Measurements from ENCODE around the gene LSR. TPM values are rescaled to one million over a fixed set of nuclear protein-coding genes. Genes with fewer than 3 reads are reported as not detected.
"Not testable (repeated sequence)": the region's sequence is repeated elsewhere in the genome, so short reads cannot be mapped to it uniquely, and the experiment has no call there.

The LSR gene
- total and polyA plus RNA-seq, 2 donors (not counting 1 experiment from before 2014, with no cell fraction given), result 37.2 to 45.3 TPM

- H3K9me3 Mint-ChIP-seq (ENCODE audit: insufficient read depth); H3K27ac Mint-ChIP-seq; CTCF ChIA-PET; H3K4me2 ChIP-seq (replicated peaks; ENCODE audit: low read depth, low read length, poor library complexity, severe bottlenecking); H2AFZ ChIP-seq (ENCODE audit: insufficient read depth, low read depth, low read length, poor library complexity, severe bottlenecking); ATAC-seq (ENCODE audit: low read depth); H3K9me3 ChIP-seq (ENCODE audit: control extremely low read depth in 1 of 3, control insufficient read depth in 2 of 3, insufficient read depth in 1 of 3, low read length in 2 of 3); DNase-seq; H3K79me2 ChIP-seq (ENCODE audit: control insufficient read depth, insufficient read depth, low read length); H3K4me3 ChIP-seq (ENCODE audit: control extremely low read depth in 1 of 5, extremely low read depth in 1 of 5, insufficient read depth in 1 of 5, low read depth in 2 of 5, low read length in 4 of 5); H3K27ac ChIP-seq (ENCODE audit: low read length in 2 of 2); H3K27me3 ChIP-seq (replicated peaks in 1 of 4; ENCODE audit: control extremely low read depth in 1 of 4, control insufficient read depth in 3 of 4, insufficient read depth in 4 of 4, low read length in 3 of 4); intact Hi-C loops (cut with micrococcal nuclease); H4K20me1 ChIP-seq (ENCODE audit: control insufficient read depth, insufficient read depth, low read length, poor library complexity, severe bottlenecking); H3K27me3 Mint-ChIP-seq; H3K36me3 ChIP-seq (replicated peaks in 1 of 2; ENCODE audit: control extremely low read depth in 1 of 2, control insufficient read depth in 1 of 2, extremely low read depth in 1 of 2, insufficient read depth in 2 of 2, low read length in 1 of 2); H3K4me3 Mint-ChIP-seq; H3K9ac ChIP-seq (ENCODE audit: low read length): not testable (repeated sequence)
- POLR2A ChIA-PET, result interaction anchor here (1.1 to 1.5 kb wide), 2 partner anchors 11 to 59 kb away, joined by 3 to 5 read pairs; no protein-coding TSS in a partner anchor
- peaks cover 31 to 34% of the 10 kb centered on the region in 2 donors for H3K4me1 ChIP-seq (ENCODE audit: control insufficient read depth in 2 of 2, insufficient read depth in 2 of 2, low read length in 2 of 2)
- WGBS (ENCODE audit: insufficient coverage), result no CpG with 5 or more reads among the region's 3 CpGs
- peaks cover 38% of the 10 kb centered on the region for H3K4me1 Mint-ChIP-seq
Measured at GRCh38 chr19:35285465-35285864, 36.7 kb downstream of the LSR start.

GRCh38 chr19:35286101-35286500 is 37.3 kb downstream of the LSR start:
- peaks cover 25 to 27% of the 10 kb centered on the region in 2 donors for H3K4me1 ChIP-seq (ENCODE audit: control insufficient read depth in 2 of 2, insufficient read depth in 2 of 2, low read length in 2 of 2)
- WGBS (ENCODE audit: insufficient coverage), result 90% methylated on average over 5 of the region's 5 CpGs
- H3K36me3 ChIP-seq (replicated peaks in 1 of 2; ENCODE audit: control extremely low read depth in 1 of 2, control insufficient read depth in 1 of 2, extremely low read depth in 1 of 2, insufficient read depth in 2 of 2, low read length in 1 of 2); H3K4me3 ChIP-seq (ENCODE audit: control extremely low read depth in 1 of 5, extremely low read depth in 1 of 5, insufficient read depth in 1 of 5, low read depth in 2 of 5, low read length in 4 of 5); H3K9me3 Mint-ChIP-seq (ENCODE audit: insufficient read depth); H3K4me3 Mint-ChIP-seq; DNase-seq; POLR2A ChIA-PET; H3K27me3 ChIP-seq (replicated peaks in 1 of 4; ENCODE audit: control extremely low read depth in 1 of 4, control insufficient read depth in 3 of 4, insufficient read depth in 4 of 4, low read length in 3 of 4); H2AFZ ChIP-seq (ENCODE audit: insufficient read depth, low read depth, low read length, poor library complexity, severe bottlenecking); H4K20me1 ChIP-seq (ENCODE audit: control insufficient read depth, insufficient read depth, low read length, poor library complexity, severe bottlenecking); H3K79me2 ChIP-seq (ENCODE audit: control insufficient read depth, insufficient read depth, low read length); H3K4me2 ChIP-seq (replicated peaks; ENCODE audit: low read depth, low read length, poor library complexity, severe bottlenecking); CTCF ChIA-PET; H3K27ac ChIP-seq (ENCODE audit: low read length in 2 of 2); ATAC-seq (ENCODE audit: low read depth); H3K27ac Mint-ChIP-seq; H3K9ac ChIP-seq (ENCODE audit: low read length); intact Hi-C loops (cut with micrococcal nuclease); H3K27me3 Mint-ChIP-seq; H3K9me3 ChIP-seq (ENCODE audit: control extremely low read depth in 1 of 3, control insufficient read depth in 2 of 3, insufficient read depth in 1 of 3, low read length in 2 of 3): not testable (repeated sequence)
- H3K4me1 Mint-ChIP-seq, result peaks cover 35% of the 10 kb centered on the region
